ENCODE data around the gene PRRT1B. TPM values are rescaled to one million over a fixed set of nuclear protein-coding genes. Genes with fewer than 3 reads are reported as not detected.

The PRRT1B gene
- polyA plus RNA-seq, 2 donors, result not detected

DNA sequence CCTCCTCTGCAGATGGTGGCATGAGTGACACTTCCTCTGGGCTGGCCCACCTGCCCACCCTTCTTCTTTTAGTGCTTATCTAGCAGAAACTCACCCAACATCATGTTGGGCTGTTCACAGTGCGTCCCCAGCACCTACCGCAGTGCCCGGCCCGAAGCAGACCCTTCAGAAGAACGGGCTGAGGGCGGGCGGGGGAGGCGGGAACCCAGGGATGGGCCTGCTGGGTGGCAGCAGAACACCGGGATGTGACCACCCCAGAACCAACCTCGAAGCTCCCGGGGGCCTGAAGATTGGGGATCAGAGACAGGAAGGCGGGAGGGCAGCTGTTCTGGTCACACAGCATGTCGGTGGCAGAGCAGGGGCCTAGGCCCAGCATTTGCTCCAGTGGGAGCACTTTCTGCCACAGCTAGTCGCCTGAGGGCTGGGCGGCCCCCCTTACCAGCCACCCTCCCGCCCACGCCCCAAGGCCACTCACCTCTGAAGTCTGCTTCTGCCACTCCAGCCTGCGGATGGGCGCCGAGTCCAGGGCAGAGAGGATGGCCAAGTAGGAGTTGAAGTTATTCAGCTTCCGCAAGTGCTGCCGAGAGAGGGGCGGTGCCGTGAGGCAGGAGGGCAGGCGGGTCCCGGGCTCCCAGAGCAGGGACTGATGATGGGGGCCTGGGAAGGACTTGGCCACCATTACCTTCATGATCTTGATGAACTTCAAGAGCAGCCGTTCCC lies 38.7 kb downstream of the PRRT1B start:
- WGBS, 2 donors, result 92 to 94% methylated on average over 27 of the region's 27 CpGs
- Histone ChIP-seq H3K4me3 (ENCODE audit: low read depth in 1 of 2, low read length in 2 of 2) (no peak overlapping the region), H3K9me3 (ENCODE audit: control insufficient read depth in 2 of 2, insufficient read depth in 1 of 2, low read depth in 1 of 2, low read length in 1 of 2) (no peaks in the 10 kb centered on the region), H3K27me3 (ENCODE audit: control insufficient read depth in 1 of 2, insufficient read depth in 2 of 2, low read length in 2 of 2) (no peaks in the 10 kb centered on the region), H3K27ac (ENCODE audit: low read depth in 2 of 2, low read length in 1 of 2) (no peak overlapping the region), H3K4me1 (ENCODE audit: control insufficient read depth in 2 of 2, insufficient read depth in 2 of 2, low read length in 1 of 2) (no peaks in the 10 kb centered on the region), H3K36me3 (ENCODE audit: control insufficient read depth in 2 of 2, insufficient read depth in 2 of 2, low read length in 1 of 2) (peaks cover 23 to 49% of the 10 kb centered on the region in 2 donors)

DNA sequence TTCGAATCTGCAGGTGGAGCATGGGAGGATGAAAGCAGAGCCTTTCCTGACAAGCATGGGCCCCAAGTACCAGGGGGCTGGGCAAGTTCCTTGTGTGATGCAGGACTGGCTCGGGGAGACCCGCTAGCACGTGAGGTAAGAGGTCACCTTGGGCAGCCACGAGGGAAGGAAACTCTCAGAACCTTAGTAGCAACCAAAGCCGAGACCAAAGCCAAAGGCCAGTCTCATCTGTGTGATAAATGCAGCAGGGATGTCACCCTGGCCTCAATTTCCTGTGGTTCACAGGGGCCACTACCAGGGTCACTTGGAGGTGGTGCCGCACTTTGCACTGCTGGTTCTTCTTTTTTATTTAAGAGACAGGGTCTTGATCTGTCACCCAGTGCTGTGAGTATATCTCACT lies 39.5 kb downstream of the PRRT1B start:
- 77 to 81% methylated on average over 7 of the region's 7 CpGs for WGBS, 2 donors
- H3K4me3 ChIP-seq (ENCODE audit: low read depth in 1 of 2, low read length in 2 of 2), result no peak overlapping the region
- H3K27ac ChIP-seq (ENCODE audit: low read depth in 2 of 2, low read length in 1 of 2), result peak overlapping the region in 1 of 2 donors; percentile 23
- H3K4me1 ChIP-seq (ENCODE audit: control insufficient read depth in 2 of 2, insufficient read depth in 2 of 2, low read length in 1 of 2), result no peaks in the 10 kb centered on the region
- H3K27me3 ChIP-seq (ENCODE audit: control insufficient read depth in 1 of 2, insufficient read depth in 2 of 2, low read length in 2 of 2), result no peaks in the 10 kb centered on the region
- H3K9me3 ChIP-seq (ENCODE audit: control insufficient read depth in 2 of 2, insufficient read depth in 1 of 2, low read depth in 1 of 2, low read length in 1 of 2), result no peaks in the 10 kb centered on the region
- H3K36me3 ChIP-seq (ENCODE audit: control insufficient read depth in 2 of 2, insufficient read depth in 2 of 2, low read length in 1 of 2), result peaks cover 22 to 48% of the 10 kb centered on the region in 2 donors

DNA sequence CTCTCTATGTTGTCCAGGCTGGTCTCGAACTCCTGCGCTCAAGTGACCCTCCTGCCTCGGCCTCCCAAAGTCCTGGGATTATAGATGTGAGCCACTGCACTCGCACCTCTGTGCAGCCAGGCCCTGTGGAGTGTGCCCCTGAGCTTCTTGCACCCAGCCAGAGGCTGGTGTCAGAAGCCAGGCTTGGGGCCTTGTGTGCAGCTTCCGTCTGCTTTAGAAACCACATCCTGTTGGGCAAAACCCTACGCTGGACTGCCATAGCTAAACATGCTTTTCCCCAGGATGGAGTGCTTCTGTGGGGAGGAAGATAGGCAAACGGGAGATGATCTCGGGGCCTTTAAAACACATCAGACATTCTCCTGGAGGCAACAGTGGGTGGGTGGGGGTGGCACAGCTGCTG lies 40.1 kb downstream of the PRRT1B start:
- H3K4me3 ChIP-seq (ENCODE audit: low read depth in 1 of 2, low read length in 2 of 2), result no peak overlapping the region
- no peaks in the 10 kb centered on the region for H3K9me3 ChIP-seq (ENCODE audit: control insufficient read depth in 2 of 2, insufficient read depth in 1 of 2, low read depth in 1 of 2, low read length in 1 of 2)
- H3K4me1 ChIP-seq (ENCODE audit: control insufficient read depth in 2 of 2, insufficient read depth in 2 of 2, low read length in 1 of 2), result no peaks in the 10 kb centered on the region
- H3K27ac ChIP-seq (ENCODE audit: low read depth in 2 of 2, low read length in 1 of 2), result no peak overlapping the region
- WGBS, 2 donors, result 72 to 74% methylated on average over 8 of the region's 8 CpGs
- H3K27me3 ChIP-seq (ENCODE audit: control insufficient read depth in 1 of 2, insufficient read depth in 2 of 2, low read length in 2 of 2), result no peaks in the 10 kb centered on the region
- H3K36me3 ChIP-seq (ENCODE audit: control insufficient read depth in 2 of 2, insufficient read depth in 2 of 2, low read length in 1 of 2), result peaks cover 22 to 48% of the 10 kb centered on the region in 2 donors

DNA sequence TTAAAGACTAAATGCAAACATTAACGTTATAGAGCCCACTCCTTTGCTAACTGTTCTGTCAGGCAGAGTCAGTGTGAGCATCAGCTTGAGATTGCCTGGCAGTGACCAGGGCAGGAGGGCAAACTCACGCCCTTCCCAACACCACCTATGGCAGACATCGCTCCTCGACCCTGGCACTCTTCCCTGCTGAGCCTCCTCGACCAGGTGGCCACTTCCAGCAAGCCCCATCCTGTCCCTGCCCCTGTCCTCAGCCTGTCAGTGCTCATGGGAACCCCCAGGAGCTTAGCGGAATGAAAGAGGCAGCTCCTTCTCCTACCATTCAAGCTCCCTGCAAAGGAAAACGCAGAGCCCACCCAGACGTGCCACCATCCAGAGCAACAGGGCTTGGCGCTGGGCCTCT lies 42.0 kb downstream of the PRRT1B start:
- H3K4me1 ChIP-seq (ENCODE audit: control insufficient read depth in 2 of 2, insufficient read depth in 2 of 2, low read length in 1 of 2), result no peaks in the 10 kb centered on the region
- 83 to 85% methylated on average over 9 of the region's 9 CpGs for WGBS, 2 donors
- no peak overlapping the region for H3K27ac ChIP-seq (ENCODE audit: low read depth in 2 of 2, low read length in 1 of 2)
- no peaks in the 10 kb centered on the region for H3K27me3 ChIP-seq (ENCODE audit: control insufficient read depth in 1 of 2, insufficient read depth in 2 of 2, low read length in 2 of 2)
- H3K4me3 ChIP-seq (ENCODE audit: low read depth in 1 of 2, low read length in 2 of 2), result no peak overlapping the region
- H3K36me3 ChIP-seq (ENCODE audit: control insufficient read depth in 2 of 2, insufficient read depth in 2 of 2, low read length in 1 of 2), result peaks cover 14 to 53% of the 10 kb centered on the region in 2 donors
- H3K9me3 ChIP-seq (ENCODE audit: control insufficient read depth in 2 of 2, insufficient read depth in 1 of 2, low read depth in 1 of 2, low read length in 1 of 2), result no peaks in the 10 kb centered on the region

DNA sequence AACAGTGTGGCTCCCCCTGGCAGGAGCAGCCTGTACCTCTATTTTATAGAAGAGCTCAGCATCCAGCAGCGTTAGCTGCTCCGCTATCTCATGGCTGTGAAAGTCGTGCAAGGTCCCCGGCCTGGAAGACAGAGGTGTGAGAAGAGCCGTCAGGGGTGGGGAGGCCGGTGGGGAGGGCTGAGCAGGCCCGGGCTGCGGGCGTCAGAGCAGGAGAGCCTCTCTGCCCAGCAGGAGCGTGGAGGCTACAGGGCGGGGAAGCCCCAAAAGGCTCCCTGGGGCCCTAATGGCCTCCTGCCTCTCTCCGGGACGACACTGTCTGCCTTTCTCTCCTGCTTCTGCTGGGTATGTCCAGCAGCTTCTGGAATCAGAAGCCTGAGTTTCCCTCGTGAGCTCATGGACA lies 42.6 kb downstream of the PRRT1B start:
- no peaks in the 10 kb centered on the region for H3K9me3 ChIP-seq (ENCODE audit: control insufficient read depth in 2 of 2, insufficient read depth in 1 of 2, low read depth in 1 of 2, low read length in 1 of 2)
- no peaks in the 10 kb centered on the region for H3K27me3 ChIP-seq (ENCODE audit: control insufficient read depth in 1 of 2, insufficient read depth in 2 of 2, low read length in 2 of 2)
- no peaks in the 10 kb centered on the region for H3K4me1 ChIP-seq (ENCODE audit: control insufficient read depth in 2 of 2, insufficient read depth in 2 of 2, low read length in 1 of 2)
- no peak overlapping the region for H3K27ac ChIP-seq (ENCODE audit: low read depth in 2 of 2, low read length in 1 of 2)
- H3K36me3 ChIP-seq (ENCODE audit: control insufficient read depth in 2 of 2, insufficient read depth in 2 of 2, low read length in 1 of 2), result peaks cover 12 to 51% of the 10 kb centered on the region in 2 donors
- no peak overlapping the region for H3K4me3 ChIP-seq (ENCODE audit: low read depth in 1 of 2, low read length in 2 of 2)
- 87 to 90% methylated on average over 14 of the region's 14 CpGs for WGBS, 2 donors

DNA sequence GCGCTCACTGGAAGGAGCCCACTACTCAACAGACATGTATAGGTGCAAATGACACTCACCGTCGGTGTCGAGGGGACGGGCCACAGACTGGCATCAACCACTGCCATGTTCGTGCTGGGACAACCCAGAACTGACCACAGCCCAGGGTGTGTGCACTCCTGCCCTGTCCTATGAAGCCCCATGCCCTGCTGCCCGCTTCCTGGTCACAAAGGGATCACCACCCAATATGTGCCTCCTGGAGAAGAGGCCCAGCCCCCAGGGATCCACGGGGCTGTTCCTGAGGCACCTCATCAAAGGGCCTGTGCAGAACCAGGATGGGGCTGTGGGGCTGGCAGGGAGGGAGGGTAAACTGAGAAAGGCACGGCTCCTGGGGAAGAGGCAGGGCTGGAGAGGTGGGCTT lies 43.1 kb downstream of the PRRT1B start:
- Histone ChIP-seq H3K4me1 (ENCODE audit: control insufficient read depth in 2 of 2, insufficient read depth in 2 of 2, low read length in 1 of 2) (no peaks in the 10 kb centered on the region), H3K36me3 (ENCODE audit: control insufficient read depth in 2 of 2, insufficient read depth in 2 of 2, low read length in 1 of 2) (peaks cover 10 to 49% of the 10 kb centered on the region in 2 donors), H3K4me3 (ENCODE audit: low read depth in 1 of 2, low read length in 2 of 2) (no peak overlapping the region), H3K27ac (ENCODE audit: low read depth in 2 of 2, low read length in 1 of 2) (no peak overlapping the region), H3K27me3 (ENCODE audit: control insufficient read depth in 1 of 2, insufficient read depth in 2 of 2, low read length in 2 of 2) (no peaks in the 10 kb centered on the region), H3K9me3 (ENCODE audit: control insufficient read depth in 2 of 2, insufficient read depth in 1 of 2, low read depth in 1 of 2, low read length in 1 of 2) (no peaks in the 10 kb centered on the region)
- 95% methylated on average over 9 of the region's 9 CpGs for WGBS, 2 donors

DNA sequence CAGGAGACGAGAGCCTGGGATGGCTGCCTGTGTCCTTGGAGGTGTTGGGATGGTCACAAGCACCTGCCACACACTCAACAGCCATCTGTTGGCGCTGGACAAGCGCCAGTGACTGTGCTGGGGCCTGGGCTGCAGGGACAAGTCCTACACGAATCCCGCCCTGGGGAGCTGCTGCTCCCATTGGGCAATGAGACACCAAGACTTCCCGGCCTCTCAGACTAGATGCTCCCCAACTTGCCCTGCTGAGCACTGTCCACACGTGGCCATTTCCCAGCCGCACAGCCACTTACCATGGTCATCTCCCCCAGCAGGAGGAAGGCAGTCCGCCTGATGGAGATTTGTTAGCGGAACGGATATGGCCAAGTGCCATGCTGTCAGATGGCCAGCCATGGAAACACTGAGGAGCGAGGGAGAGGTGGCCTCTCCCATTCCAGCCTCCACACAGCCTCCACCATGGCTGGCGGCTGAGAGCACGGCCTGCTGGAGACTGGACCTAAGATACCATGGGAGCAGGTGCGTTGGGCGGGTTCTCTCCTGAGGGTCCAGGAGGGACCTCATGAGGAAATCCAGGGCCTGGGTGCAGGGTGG lies 43.9 kb downstream of the PRRT1B start:
- peaks cover 8 to 47% of the 10 kb centered on the region in 2 donors for H3K36me3 ChIP-seq (ENCODE audit: control insufficient read depth in 2 of 2, insufficient read depth in 2 of 2, low read length in 1 of 2)
- H3K9me3 ChIP-seq (ENCODE audit: control insufficient read depth in 2 of 2, insufficient read depth in 1 of 2, low read depth in 1 of 2, low read length in 1 of 2), result no peaks in the 10 kb centered on the region
- 91 to 93% methylated on average over 16 of the region's 16 CpGs for WGBS, 2 donors

DNA sequence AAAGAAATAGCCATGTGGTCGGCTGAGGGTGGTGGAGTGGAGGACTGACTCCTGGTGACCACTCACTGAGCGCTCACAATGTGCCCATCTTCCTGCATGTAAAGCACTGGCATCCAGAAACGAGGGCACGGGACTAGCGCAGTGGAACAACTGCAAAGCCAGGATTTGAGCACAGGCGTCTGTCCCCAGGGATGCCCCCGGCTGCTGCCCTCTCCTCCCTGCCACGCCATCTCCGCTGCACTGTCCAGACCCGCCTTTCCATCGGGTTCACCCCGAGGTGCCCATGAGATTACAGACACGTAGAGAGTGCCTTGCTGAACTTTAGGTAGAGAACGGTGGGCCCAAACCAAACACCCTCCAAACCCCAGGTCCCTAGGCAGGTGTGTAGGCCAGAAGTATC lies 44.7 kb downstream of the PRRT1B start:
- Histone ChIP-seq H3K27ac (ENCODE audit: low read depth in 2 of 2, low read length in 1 of 2) (no peak overlapping the region), H3K4me1 (ENCODE audit: control insufficient read depth in 2 of 2, insufficient read depth in 2 of 2, low read length in 1 of 2) (no peaks in the 10 kb centered on the region), H3K9me3 (ENCODE audit: control insufficient read depth in 2 of 2, insufficient read depth in 1 of 2, low read depth in 1 of 2, low read length in 1 of 2) (no peaks in the 10 kb centered on the region), H3K27me3 (ENCODE audit: control insufficient read depth in 1 of 2, insufficient read depth in 2 of 2, low read length in 2 of 2) (no peaks in the 10 kb centered on the region), H3K4me3 (ENCODE audit: low read depth in 1 of 2, low read length in 2 of 2) (no peak overlapping the region), H3K36me3 (ENCODE audit: control insufficient read depth in 2 of 2, insufficient read depth in 2 of 2, low read length in 1 of 2) (peaks cover 10 to 52% of the 10 kb centered on the region in 2 donors)
- 93 to 95% methylated on average over 14 of the region's 14 CpGs for WGBS, 2 donors

More for the DNA sequence above, 43.9 kb downstream of the PRRT1B start:
- no peaks in the 10 kb centered on the region for H3K27me3 ChIP-seq (ENCODE audit: control insufficient read depth in 1 of 2, insufficient read depth in 2 of 2, low read length in 2 of 2)
- H3K4me3 ChIP-seq (ENCODE audit: low read depth in 1 of 2, low read length in 2 of 2), result no peak overlapping the region
- no peak overlapping the region for H3K27ac ChIP-seq (ENCODE audit: low read depth in 2 of 2, low read length in 1 of 2)
- H3K4me1 ChIP-seq (ENCODE audit: control insufficient read depth in 2 of 2, insufficient read depth in 2 of 2, low read length in 1 of 2), result no peaks in the 10 kb centered on the region

DNA sequence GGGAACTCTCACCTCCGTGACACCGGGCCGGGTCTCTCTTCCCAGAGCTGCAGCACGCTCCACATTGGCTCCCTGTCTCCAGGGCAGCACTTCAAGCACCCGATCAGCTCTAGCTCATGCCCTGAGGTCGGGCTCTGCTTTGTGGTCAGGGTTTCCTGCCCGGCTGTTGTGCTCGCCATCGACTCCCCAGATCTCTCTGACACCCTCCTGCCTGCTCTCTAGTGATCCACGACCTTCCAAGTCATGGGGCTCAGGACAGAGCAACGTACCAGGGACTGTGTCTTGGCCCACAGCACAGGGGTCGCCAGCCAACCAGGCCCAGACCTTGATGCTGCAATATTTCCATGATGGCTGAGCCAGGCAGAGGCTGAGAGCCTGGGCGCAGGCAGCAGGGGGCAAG lies 45.1 kb downstream of the PRRT1B start:
- Histone ChIP-seq H3K36me3 (ENCODE audit: control insufficient read depth in 2 of 2, insufficient read depth in 2 of 2, low read length in 1 of 2) (peaks cover 15 to 55% of the 10 kb centered on the region in 2 donors), H3K9me3 (ENCODE audit: control insufficient read depth in 2 of 2, insufficient read depth in 1 of 2, low read depth in 1 of 2, low read length in 1 of 2) (no peaks in the 10 kb centered on the region), H3K27me3 (ENCODE audit: control insufficient read depth in 1 of 2, insufficient read depth in 2 of 2, low read length in 2 of 2) (no peaks in the 10 kb centered on the region), H3K4me3 (ENCODE audit: low read depth in 1 of 2, low read length in 2 of 2) (no peak overlapping the region), H3K4me1 (ENCODE audit: control insufficient read depth in 2 of 2, insufficient read depth in 2 of 2, low read length in 1 of 2) (no peaks in the 10 kb centered on the region), H3K27ac (ENCODE audit: low read depth in 2 of 2, low read length in 1 of 2) (no peak overlapping the region)
- 80 to 83% methylated on average over 13 of the region's 13 CpGs for WGBS, 2 donors
